Testis (tissue), 3 donors: ENCODE data around the gene RNF39. TPM values are rescaled to one million over a fixed set of nuclear protein-coding genes. Genes with fewer than 3 reads are reported as not detected.

Experiments
- DNase-seq: peaks from one replicate; pipeline ENCODE4 v3.0.0-alpha.2; 2019
- H3K27ac ChIP-seq, 2 donors: fragments of 200-600 bp; sonication (generic); one replicate each; pipeline ENCODE4 v1.5.1; 2019
- H3K27me3 ChIP-seq: fragments of 200-600 bp; sonication (generic); one replicate; pipeline ENCODE4 v1.5.1; 2019
- H3K36me3 ChIP-seq: fragments of 200-600 bp; sonication (generic); one replicate; pipeline ENCODE4 v1.5.1; 2017; ENCODE audit warnings: low read depth; ENCODE audit errors: missing control alignments
- H3K4me1 ChIP-seq: fragments of 200-600 bp; sonication (generic); one replicate; pipeline ENCODE4 v1.5.1; 2019
- H3K4me3 ChIP-seq, 2 donors: fragments of 200-600 bp; sonication (generic); one replicate each; pipeline ENCODE4 v1.5.1; 2017 to 2019
- H3K9me3 ChIP-seq: fragments of 200-600 bp; sonication (generic); one replicate; pipeline ENCODE4 v1.5.1; 2017
- POLR2A ChIP-seq: fragments of 450-650 bp; IDR thresholded peaks from one replicate; pipeline ENCODE4 v1.6.1; 2017; ENCODE audit warnings: antibody characterized with exemption, mild to moderate bottlenecking, moderate library complexity
- WGBS, 2 donors: methylation state at CpG; one replicate each; pipeline ENCODE4 v1.1.5; 2018; 5-methylcytosine and 5-hydroxymethylcytosine counted together
- intact Hi-C: fragments of 100-400 bp; cut with DNase I; formaldehyde crosslinking; loops from one replicate; pipeline ENCODE4 v1.15.1; 2023; ENCODE audit warnings: low total_unique reads
- polyA plus RNA-seq: library from polyadenylated mRNA; stranded (reverse); fragments of 350-450 nt; fragmentation: Illumina TruSeq; extraction: RNeasy Lipid Tissue Mini Kit (QIAGEN cat#74804); gene quantifications from one replicate; pipeline ENCODE4 v1.2.3, GENCODE V29; 2014; ENCODE audit warnings: low read depth, low replicate concordance; ENCODE audit not compliant: insufficient read depth
- total RNA-seq, 2 donors: library from RNA; depleted of rRNA; stranded (reverse); fragments of >200 nt; gene quantifications; one replicate each; pipeline ENCODE4 v1.2.3, GENCODE V29; 2016
- TF ChIP-seq, protein P1 (sequence below), 3 experiments: fragments of 450-650 bp in 2 of 3; fragments of 200-600 bp in 1 of 3; sonication (generic) in 1 of 3; IDR thresholded peaks; one replicate each; pipeline ENCODE4 v1.5.1; 2016 to 2019; ENCODE audit warnings: antibody characterized with exemption in 3 of 3, mild to moderate bottlenecking in 2 of 3, moderate library complexity in 1 of 3

RNF39 gene
- total and polyA plus RNA-seq, 3 donors from 2014 or later = 2.7 to 4.3 (median 3.5) TPM

DNA sequence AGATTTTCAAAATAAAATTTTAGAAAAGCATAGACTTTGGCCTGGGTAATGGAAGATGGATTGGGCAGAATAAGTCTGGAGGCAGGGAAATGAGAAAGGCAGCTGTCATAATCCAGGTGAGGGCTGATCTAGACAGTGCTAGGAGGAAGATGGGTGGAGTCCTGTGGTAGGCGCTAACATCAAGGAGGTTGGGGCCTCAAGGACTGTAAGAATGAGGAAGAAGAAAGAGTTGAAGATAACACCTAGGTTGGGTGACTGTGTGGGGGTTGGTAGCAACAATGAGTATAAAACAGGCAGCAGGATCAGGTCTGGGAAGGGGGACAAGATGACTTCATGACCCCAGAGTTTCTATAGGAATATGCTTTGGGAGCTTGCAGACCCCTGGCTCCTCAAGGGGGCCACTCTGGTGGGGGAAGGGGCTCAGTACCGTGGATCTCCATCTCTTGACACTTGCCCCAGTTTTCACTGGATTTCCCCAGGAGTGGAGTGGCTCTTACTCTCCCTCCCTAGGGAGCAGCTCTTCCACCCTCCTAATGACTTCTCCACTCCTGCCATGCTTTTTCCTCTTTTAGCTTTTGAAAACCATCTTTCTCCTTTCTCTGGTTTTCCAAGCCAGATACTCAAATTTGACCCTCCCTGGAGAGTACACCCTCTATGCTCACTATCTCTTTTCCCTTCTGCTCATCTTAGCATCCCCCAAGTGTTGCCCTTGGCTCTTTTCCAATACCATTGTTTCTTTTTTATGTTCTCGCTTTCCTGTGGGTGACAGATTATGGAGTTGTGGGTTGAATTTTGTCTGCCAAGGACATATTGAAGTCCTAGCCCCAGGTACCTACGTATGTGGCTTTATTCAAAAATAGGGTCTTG lies 22.6 kb upstream of the RNF39 start:
- intact Hi-C loops = no loop called here
- Histone ChIP-seq H3K27ac (no peak overlapping the region), H3K4me1 (peaks cover 19% of the 10 kb centered on the region), H3K27me3 (no peaks in the 10 kb centered on the region), H3K4me3 (no peak overlapping the region), H3K9me3 (no peaks in the 10 kb centered on the region), H3K36me3 (no peaks in the 10 kb centered on the region)
- WGBS, 2 donors = 69 to 79% methylated on average over 4 of the region's 4 CpGs
- DNase-seq = no peak
- TF ChIP-seq POLR2A = no peak
- TF ChIP-seq, protein P1, sequence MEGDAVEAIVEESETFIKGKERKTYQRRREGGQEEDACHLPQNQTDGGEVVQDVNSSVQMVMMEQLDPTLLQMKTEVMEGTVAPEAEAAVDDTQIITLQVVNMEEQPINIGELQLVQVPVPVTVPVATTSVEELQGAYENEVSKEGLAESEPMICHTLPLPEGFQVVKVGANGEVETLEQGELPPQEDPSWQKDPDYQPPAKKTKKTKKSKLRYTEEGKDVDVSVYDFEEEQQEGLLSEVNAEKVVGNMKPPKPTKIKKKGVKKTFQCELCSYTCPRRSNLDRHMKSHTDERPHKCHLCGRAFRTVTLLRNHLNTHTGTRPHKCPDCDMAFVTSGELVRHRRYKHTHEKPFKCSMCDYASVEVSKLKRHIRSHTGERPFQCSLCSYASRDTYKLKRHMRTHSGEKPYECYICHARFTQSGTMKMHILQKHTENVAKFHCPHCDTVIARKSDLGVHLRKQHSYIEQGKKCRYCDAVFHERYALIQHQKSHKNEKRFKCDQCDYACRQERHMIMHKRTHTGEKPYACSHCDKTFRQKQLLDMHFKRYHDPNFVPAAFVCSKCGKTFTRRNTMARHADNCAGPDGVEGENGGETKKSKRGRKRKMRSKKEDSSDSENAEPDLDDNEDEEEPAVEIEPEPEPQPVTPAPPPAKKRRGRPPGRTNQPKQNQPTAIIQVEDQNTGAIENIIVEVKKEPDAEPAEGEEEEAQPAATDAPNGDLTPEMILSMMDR (IDR thresholded peaks at IDR 0.05) = no peak

DNA sequence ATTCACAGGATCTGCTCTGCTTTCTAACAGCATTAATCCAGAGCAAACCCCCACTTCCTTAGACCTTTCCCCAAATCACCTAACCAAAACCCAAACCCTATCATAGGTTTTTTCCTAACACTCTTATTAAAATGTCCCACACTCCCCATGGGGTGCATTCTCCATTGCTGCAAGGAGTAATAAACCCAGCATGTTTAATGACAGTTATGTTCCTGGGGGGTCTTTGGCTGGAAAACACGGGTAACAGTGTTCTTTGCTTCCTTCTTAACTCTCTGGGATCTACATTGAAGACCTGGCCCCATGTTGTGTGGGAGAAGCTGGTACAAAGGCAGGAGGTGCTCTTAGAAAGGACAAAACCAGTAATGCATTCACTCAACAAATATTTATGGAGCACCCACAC lies 21.3 kb upstream of the RNF39 start:
- Histone ChIP-seq H3K27me3 (no peaks in the 10 kb centered on the region), H3K36me3 (no peaks in the 10 kb centered on the region), H3K9me3 (no peaks in the 10 kb centered on the region), H3K4me3 (no peak overlapping the region), H3K27ac (no peak overlapping the region), H3K4me1 (peaks cover 15% of the 10 kb centered on the region)
- DNase-seq = no peak
- 41 to 45% methylated on average over 1 of the region's 1 CpG for WGBS, 2 donors
- intact Hi-C loops = no loop called here
- TF ChIP-seq POLR2A = no peak
- TF ChIP-seq, protein P1 (IDR thresholded peaks at IDR 0.05) = no peak

DNA sequence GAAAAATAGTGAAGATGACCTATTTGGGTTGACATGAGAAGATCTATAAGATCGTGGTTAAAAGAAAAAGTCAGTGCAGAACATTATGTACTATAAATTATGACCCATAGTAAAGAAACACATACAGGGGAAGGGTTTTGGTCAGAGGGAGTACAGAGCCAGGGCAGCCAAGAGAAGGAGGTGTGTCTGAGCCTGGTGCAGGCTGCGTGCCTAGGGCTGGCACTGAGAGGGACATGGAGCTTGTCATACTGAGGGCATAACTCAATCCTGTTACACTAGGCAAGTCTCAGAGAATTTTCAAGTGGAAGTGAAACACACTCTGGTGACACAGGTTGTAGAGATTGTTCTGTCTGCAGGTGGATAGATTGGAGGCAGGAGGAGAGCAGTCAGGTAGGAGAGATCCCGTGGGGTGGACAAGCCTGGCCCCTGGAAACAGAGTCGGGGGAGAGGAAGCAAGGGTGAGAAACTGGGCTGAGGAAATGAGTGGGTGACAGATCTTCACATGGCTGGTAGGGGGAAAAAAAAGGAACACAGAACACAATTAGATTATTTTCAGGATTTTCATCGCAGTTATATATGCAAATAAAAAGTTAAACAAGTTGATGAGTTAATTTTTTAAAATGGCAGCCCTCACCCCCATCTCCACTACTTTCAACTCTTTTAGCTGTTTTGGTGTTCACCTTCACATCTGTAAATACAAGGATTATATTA lies 18.5 kb upstream of the RNF39 start:
- DNase-seq = no peak
- Histone ChIP-seq H3K27me3 (no peaks in the 10 kb centered on the region), H3K4me3 (no peak overlapping the region), H3K9me3 (no peaks in the 10 kb centered on the region), H3K36me3 (no peaks in the 10 kb centered on the region), H3K4me1 (peaks cover 8% of the 10 kb centered on the region), H3K27ac (no peak overlapping the region)
- intact Hi-C loops = no loop called here
- TF ChIP-seq POLR2A = no peak
- TF ChIP-seq, protein P1 (IDR thresholded peaks at IDR 0.05) = no peak
- WGBS, 2 donors = 77 to 80% methylated on average over 4 to 5 of the region's 5 CpGs

DNA sequence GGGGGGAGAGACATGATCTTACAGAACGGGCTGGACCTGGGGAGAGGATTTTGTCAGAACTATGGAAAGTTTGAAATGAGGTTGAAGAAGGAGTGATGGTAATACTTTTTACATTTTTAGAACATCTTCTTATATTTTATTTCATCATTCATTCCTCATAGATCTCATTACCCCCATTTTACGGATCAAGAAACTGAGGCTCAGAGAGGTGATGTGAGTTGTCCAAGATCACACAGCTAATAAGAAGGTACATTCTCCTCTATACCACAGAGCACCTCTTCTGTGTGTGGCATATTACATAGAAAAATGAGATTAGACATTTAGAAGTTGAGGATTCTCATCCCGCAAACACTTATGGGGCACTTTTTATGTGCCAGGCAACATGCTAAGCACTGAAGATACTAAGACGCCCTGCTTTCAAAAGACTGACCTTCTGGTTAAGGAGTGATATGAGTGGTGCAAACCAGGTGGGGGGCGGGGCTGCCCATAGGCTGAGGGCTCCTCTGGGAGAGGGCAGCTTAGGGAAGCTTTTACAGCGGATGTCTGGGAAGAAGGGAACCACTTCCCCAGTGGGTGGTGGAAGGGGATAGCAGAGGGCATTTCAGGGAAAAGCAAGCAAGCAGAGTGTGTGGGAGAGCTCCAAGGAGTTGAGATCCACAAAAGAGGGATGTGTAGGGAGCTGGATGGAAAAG lies 17.4 kb upstream of the RNF39 start:
- TF ChIP-seq POLR2A = no peak
- TF ChIP-seq, protein P1 (IDR thresholded peaks at IDR 0.05) = no peak
- no peak overlapping the region for H3K4me3 ChIP-seq
- intact Hi-C loops = no loop called here

More for the DNA sequence above, 17.4 kb upstream of the RNF39 start:
- WGBS, 2 donors = 75 to 81% methylated on average over 6 of the region's 6 CpGs
- peaks cover 8% of the 10 kb centered on the region for H3K4me1 ChIP-seq
- H3K9me3 ChIP-seq = no peaks in the 10 kb centered on the region
- DNase-seq = no peak
- no peaks in the 10 kb centered on the region for H3K27me3 ChIP-seq
- H3K36me3 ChIP-seq = no peaks in the 10 kb centered on the region
- H3K27ac ChIP-seq = no peak overlapping the region
